ENCODE measurements around the gene GPR84.

DNA sequence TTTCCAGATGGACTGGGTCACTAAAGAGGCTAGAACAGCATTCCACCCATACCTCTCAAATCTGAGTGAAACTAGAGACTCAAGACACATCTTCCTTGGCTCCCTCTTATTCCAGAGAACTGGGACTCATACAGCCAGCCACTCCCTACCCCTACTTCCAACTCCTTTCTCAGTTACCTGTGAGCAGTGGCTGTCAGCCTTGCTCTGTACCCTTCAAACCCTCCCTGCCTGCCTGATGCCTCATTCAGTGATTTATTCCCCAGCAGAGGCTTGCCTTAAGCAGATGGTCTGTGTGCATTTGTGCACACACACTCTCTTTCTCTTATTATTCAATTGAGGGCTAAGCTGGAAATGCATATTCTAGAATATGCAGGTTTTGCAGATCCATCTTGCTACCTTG is 14.6 kb downstream of the GPR84 start:
- TF ChIP-seq PITX1 (CRISPR knock-in tag; IDR thresholded peaks at IDR 0.05) (no peak), EP300 (IDR thresholded peaks at IDR 0.05; ENCODE audit: low read depth in 2 of 2, low read length in 2 of 2) (no peak), EP300 (CRISPR knock-in tag; IDR thresholded peaks at IDR 0.05; ENCODE audit: borderline replicate concordance) (no peak), HDAC1 (CRISPR knock-in tag; IDR thresholded peaks at IDR 0.05) (no peak), ZFP37 (CRISPR knock-in tag; IDR thresholded peaks at IDR 0.05; ENCODE audit: borderline replicate concordance) (no peak), ESRRA (CRISPR knock-in tag; IDR thresholded peaks at IDR 0.05; ENCODE audit: low read depth) (no peak), NFE2L1 (CRISPR knock-in tag; IDR thresholded peaks at IDR 0.05; ENCODE audit: borderline replicate concordance) (no peak), HDAC2 (CRISPR knock-in tag; IDR thresholded peaks at IDR 0.05) (no peak)
- TF ChIP-seq, protein P1, sequence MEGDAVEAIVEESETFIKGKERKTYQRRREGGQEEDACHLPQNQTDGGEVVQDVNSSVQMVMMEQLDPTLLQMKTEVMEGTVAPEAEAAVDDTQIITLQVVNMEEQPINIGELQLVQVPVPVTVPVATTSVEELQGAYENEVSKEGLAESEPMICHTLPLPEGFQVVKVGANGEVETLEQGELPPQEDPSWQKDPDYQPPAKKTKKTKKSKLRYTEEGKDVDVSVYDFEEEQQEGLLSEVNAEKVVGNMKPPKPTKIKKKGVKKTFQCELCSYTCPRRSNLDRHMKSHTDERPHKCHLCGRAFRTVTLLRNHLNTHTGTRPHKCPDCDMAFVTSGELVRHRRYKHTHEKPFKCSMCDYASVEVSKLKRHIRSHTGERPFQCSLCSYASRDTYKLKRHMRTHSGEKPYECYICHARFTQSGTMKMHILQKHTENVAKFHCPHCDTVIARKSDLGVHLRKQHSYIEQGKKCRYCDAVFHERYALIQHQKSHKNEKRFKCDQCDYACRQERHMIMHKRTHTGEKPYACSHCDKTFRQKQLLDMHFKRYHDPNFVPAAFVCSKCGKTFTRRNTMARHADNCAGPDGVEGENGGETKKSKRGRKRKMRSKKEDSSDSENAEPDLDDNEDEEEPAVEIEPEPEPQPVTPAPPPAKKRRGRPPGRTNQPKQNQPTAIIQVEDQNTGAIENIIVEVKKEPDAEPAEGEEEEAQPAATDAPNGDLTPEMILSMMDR (CRISPR knock-in tag; IDR thresholded peaks at IDR 0.05) = no peak
- TF ChIP-seq, protein P2, sequence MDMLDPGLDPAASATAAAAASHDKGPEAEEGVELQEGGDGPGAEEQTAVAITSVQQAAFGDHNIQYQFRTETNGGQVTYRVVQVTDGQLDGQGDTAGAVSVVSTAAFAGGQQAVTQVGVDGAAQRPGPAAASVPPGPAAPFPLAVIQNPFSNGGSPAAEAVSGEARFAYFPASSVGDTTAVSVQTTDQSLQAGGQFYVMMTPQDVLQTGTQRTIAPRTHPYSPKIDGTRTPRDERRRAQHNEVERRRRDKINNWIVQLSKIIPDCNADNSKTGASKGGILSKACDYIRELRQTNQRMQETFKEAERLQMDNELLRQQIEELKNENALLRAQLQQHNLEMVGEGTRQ (IDR thresholded peaks at IDR 0.05; ENCODE audit: low read depth, low read length) = no peak
- TF ChIP-seq, protein P2 (CRISPR knock-in tag; IDR thresholded peaks at IDR 0.05; ENCODE audit: borderline replicate concordance) = no peak
- TF ChIP-seq, protein P3, sequence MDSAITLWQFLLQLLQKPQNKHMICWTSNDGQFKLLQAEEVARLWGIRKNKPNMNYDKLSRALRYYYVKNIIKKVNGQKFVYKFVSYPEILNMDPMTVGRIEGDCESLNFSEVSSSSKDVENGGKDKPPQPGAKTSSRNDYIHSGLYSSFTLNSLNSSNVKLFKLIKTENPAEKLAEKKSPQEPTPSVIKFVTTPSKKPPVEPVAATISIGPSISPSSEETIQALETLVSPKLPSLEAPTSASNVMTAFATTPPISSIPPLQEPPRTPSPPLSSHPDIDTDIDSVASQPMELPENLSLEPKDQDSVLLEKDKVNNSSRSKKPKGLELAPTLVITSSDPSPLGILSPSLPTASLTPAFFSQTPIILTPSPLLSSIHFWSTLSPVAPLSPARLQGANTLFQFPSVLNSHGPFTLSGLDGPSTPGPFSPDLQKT (CRISPR knock-in tag; IDR thresholded peaks at IDR 0.05; ENCODE audit: borderline replicate concordance) = no peak
